HG02623 (cell line): ENCODE measurements around the gene SGCG.
"Not testable (repeated sequence)": the region's sequence is repeated elsewhere in the genome, so short reads cannot be mapped to it uniquely, and the experiment has no call there.

ENCODE experiments used
- ATAC-seq: cut with Tn5 transposase; IDR thresholded peaks from one replicate; pipeline ENCODE4 v1.9.1; 2021; ENCODE audit warnings: moderate library complexity; ENCODE audit not compliant: unreplicated experiment

SGCG gene, protein sequence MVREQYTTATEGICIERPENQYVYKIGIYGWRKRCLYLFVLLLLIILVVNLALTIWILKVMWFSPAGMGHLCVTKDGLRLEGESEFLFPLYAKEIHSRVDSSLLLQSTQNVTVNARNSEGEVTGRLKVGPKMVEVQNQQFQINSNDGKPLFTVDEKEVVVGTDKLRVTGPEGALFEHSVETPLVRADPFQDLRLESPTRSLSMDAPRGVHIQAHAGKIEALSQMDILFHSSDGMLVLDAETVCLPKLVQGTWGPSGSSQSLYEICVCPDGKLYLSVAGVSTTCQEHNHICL

DNA sequence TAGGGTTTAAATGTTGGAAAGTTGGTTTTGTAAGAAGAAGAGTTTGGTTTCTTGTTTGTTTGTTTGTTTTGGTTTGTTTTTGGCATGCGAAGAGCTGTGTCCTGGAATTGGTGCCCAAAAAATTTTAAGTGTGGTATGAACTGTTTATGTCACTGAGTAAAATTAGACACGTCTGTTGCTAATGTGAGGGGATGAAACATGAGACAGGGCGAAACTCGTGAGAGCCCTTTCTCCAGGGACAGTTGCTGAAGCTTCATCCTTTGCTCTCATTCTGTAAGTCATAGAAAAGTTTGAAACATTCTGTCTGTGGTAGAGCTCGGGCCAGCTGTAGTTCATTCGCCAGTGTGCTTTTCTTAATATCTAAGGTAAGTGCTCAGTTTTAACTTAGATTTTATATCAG is at the start of gene SGCG:
SGCG (plus strand) TSS at position 269 of the 400 bp plus-strand sequence. CDS start 22,716 bp downstream, outside the sequence.
- no peak for ATAC-seq

DNA sequence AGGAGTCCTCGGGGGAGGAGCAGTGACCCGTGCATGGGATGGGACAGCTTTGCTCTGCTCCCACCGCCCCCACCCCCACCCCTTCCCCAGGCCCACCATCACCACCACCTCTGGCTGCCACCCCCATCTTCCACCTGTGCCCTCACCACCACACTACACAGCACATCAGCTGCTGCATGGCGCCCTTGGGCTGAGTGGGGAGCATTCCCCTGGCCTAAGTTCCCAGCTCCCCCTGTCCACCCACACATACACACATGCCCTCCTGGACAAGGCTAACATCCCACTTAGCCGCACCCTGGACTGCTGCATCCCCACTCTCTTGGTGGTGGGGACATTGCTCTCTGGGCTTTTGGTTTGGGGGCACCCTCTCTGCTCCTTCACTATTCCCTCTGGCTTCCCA is 46.2 kb upstream of the SGCG start:
- no peak for ATAC-seq

DNA sequence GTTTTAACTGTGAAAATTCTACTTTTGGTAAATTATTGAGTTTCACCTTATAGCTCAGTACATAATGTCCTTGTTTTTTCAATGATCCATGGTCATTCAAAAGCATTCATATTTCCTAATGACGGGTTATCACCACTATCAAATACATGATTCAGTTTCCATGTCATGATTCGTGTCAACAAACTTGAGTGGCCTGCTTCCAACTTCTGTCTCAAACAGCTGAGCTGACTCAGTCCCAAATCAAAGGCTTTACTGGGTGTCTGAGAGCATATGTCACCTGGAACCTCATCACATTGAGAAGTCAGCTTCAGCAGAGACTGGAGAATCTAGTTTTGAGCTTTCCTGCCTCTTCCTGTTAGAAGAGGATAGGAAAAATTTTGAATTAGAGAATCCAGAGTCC is 40.3 kb upstream of the SGCG start:
- no peak for ATAC-seq

DNA sequence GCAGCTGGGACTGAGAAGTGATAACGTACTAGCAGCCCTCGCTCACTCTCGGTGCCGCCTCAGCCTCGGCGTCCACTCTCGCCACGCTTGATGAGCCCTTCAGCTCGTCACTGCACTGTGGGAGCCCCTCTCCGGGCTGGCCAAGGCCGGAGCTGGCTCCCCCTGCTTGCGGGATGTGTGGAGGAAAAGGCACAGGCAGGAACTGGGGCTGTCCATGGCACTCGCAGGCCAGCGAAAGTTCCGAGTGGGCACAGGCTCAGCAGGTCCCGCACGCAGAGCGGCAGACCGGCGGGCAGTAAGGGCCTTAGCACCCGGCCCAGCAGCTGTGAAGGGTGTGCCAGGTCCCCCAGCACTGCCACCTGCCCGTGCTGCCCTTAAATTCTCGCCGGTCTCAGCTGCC is 38.8 kb upstream of the SGCG start:
- ATAC-seq: no peak

DNA sequence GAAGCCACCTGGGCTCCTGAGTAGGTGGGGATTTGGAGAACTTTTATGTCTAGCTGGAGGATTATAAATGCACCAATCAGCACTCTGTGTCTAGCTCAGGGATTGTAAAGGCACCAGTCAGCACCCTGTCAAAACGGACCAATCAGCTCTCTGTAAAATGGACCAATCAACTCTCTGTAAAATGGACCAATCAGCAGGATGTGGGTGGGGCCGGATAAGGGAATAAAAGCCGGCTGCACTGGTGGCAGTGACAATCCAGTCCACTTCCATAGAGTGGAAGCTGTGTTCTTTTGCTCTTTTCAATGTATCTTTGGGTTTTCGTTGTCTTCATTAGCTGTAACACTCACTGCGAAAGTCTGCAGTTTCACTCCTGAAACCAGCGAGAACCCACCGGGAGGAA is 38.2 kb upstream of the SGCG start:
- not testable (repeated sequence) for ATAC-seq

DNA sequence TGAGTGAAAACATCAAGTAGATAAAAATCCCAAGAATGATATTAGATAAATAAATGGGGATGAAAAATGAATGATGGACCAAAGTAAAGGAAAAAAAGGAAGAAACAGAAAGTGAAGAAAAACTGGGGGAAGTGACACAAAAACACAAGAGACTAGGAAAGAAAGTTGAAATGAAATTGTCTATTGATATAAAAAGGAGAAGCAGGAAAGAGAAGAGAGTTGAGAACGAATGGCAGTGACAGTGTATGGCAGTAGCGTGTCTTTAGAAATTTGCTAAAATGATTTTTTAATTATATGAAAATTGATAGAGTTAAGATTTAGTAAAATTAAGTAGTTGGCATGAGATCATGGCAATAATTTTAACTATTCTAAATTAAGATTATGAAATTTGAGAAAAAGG is 36.3 kb upstream of the SGCG start:
- no peak for ATAC-seq

DNA sequence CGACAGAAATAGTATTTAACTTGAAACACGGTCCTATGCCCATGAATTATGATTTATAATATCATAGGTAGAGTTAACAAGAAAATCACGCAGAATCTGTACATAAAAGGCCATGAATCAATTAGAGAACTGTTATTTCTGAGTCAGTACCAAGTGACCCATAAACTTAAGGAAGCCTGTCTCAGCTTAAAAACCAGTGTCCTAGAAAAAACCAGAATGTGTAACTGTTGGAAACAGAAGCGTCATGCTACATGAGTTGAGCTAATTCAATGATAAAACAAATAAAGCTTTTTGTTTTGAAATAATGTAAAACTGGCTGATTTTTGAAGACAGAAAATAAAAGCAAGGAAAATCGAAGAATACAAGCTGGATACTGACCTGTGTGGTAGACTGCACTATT is 34.8 kb upstream of the SGCG start:
- no peak for ATAC-seq

DNA sequence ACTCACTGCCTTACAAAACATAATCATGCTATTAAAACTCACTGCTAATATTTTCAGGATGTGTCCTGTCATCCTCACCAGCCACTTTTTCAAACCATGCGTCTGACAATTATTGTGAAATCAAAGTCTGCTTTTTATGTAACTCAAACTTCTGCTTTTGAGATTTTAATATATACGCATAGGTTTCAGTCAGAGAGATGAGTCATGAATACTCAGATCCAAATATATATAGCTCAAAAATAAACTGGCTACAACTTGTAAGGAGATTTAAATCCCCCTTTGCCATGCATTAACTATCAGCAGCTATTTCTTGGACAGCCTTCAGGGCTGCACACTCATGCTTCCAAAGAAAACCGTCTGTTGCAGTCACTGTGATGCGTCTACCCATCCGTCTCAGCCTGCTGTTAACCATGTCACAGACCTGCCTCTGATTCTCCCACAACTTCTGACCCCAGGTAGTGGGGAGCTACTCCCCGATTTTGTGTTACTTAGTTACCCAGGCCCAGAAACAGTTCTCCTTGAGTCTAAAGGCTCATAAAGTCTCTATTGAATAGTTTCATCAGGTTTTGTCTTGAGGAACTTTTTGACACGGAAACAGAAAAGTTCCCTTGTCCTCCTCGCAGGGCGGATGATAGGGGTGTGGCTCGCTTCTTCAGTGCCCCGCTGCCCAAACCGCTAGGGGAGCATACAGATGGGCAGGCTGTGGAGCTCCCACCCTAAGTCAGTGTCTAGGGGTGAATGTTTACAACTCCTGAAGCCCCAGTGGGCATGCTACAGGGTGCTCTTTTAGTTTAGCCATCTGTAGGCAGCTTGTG is 33.8 kb upstream of the SGCG start:
- no peak for ATAC-seq

DNA sequence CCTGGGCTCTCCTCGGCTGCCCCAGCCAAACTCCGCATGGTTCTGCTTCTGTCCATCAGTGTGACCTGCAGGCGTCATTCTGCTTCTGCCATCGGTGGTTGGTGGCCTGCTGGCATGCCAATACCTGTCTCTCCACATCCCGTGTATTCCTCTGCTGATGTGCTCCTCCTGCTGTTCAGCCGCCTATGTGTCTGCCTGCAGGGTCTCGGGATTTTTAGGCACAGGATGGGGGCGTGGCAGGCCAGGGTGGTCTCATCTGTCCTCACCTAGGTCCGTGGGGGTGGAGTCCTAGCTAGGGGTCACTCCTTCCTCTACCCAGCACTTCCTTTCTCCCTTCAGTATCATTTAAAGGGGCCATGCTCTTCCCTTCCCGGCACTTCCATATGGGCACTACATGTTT is 33.0 kb upstream of the SGCG start:
- ATAC-seq: no peak

DNA sequence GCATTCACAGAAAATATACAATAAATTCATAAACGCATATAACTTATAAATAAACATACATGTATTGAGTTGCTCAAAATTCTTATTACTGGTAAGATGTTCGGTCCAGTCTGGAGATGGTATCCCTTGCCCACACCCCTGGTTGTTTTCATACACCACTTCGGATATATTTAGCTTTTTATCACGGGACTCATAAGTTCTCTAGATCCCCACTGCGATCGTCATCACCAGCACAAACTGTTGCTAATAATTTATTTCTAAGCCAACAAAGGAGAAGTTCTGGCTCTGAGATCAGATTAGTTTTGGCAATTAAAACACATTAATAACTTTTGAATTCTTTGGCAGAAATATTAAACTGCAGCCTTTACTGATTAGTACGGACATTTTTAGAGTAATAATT is 23.0 kb upstream of the SGCG start:
- ATAC-seq: no peak

DNA sequence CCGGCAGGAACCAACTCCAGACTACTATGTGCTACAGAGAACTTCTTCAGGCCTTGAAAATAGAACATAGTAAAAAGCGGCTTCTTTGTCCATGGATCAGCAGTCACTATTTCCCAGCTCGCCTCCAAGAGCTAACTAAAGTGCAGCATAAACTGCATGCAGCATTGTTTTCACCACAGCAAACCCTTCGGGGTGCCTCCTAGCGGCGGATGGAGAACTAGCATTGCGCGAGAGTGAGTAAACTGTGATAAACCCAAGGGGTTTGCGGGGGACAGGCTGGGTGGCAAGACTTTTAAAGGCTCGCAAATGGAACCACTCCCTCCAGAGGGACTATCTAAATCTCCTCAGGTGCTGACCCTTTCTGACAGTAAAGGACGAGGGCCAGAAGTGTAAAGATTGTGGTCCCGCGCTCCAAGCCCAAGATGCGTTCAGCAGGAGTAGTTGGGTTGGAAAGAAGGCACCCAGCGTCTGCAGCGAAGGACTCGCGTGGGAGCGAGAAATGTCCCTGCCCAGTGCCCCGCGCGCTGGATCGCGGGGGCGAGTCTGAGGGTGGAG is 21.5 kb upstream of the SGCG start:
- ATAC-seq: no peak

DNA sequence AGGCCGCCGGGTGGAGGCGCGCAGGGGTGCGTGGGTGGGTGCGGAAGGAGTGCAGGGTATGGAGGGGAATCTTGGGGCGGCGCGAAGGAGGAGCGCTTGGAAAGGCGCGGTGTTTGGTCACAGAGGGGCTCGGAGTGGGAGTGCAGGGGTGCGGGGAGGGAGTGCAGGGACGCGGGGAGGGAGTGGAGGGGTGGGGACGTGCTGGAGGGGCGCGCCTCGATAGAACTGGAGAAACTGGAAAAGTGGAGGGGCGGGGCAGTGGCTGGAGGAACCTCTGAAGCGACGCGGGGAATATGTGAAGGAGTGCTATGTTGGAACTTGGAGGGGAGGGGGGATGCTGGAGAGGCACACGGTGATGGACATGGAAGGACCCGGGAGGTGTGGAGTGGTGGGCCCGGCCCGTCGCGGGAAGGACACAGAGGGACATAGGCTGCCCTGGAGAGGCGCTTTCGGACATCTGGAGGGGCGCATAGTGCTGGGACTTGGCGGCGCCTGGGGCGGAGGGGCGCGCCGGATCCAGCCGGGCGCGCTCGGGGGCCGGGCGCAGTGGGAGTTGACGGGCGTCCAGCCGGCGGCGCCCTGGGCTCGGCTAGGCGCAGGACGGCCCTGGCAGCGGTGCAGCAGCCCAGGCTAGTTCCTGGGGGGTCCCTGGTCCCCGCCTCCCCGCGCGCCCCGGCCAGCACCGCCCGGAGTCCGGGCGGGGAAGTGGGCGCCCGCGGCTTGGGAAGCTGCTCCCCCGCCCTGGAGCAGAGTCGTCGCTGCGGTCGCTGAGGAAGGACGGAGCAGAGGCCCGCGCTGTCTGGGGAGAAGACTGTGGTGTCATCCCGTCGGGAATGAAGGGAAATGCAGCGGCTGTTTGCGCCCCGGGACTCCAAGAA is 20.8 kb upstream of the SGCG start:
- ATAC-seq: no peak

DNA sequence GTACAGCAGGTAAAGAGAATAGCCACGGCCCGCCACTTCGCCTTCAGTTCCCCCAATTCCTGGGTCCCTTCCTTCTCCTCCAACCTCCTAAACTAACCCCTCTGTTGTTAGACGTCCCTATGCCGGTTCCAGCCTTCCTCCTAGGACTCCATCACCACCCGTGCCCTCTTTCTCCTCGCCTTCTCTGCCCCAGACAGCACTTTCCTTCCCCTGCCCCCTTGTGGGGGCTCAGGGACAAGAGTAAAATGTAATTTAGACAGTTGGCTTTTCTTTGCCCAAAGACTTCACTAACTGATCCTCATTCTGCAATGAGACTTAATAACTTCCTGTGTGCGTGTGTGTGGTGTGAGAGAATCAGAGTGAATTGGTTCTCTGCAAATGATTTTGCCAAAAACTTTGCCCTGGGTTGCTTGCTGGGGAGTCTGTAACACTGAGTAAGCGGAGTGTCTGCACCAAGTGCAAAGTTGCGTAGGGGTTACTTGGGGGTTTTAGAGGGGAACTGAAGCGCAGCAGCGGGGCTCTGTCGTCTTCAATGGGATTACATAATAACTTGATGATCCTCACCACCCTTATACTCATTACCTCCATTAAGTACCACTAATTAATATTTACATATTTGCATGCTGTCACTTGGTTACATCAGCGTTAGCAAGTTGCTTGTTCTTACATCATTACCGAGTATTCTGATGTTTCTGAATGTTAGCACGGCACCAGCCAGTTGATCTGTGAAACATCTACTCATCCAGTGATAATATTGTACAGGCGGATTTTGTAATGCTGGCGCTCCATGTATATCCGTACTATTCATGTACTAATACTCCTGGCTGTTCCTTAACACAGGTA is 19.9 kb upstream of the SGCG start:
- no peak for ATAC-seq

DNA sequence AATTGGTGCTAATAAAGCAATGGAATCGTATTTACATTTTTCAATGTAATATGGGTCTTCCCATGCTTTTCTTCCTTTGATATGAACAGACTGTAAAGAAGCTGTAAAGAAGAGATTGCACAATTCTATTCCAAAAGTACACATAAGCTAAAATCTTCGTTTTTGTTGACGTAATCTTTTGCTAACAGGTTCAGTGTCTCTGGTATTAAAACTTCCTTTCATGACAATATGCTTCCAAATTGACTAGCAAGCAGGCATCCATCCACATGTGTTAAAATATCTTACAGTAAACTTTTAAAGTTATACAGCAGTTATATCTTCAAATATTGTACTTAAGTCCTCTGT is 19.3 kb upstream of the SGCG start:
- ATAC-seq: no peak

DNA sequence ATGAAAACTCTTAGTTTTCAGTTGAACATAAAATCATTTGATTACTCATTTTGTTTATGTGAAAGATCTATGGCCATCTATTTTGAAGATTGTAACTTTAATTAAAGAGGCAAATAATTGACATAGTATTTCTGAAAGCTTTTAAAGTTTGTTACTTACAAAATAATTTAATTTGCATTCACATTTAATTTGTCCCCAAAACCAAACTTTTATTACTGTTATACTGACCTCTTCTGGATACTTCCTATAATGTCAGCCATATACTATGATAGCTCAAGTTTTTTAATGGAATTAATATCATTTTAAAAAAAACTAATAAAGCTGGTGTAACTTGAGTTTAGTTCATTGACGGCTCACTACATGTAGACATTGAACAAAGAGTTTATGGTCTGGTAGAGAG is 4.9 kb upstream of the SGCG start:
- ATAC-seq: no peak

DNA sequence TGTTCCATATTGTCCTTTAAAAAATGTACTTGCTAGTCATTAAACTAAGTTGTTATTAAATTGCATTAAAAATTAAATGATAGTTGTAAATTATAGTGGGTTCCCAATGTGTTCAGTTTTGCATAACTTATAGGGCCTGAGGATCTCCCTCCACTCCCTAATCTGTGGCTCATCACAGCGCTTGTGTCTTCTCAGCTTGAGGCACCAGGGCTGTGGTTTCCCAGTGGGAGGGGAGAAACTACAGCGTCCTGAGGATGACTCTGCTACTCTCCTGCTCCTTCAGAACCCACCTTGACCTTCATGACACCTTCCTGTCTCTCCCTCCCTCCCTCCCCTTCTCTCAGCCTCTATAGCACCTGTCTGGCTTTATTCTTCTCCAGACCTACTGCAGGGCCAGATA is 1.4 kb downstream of the SGCG start:
- no peak for ATAC-seq

DNA sequence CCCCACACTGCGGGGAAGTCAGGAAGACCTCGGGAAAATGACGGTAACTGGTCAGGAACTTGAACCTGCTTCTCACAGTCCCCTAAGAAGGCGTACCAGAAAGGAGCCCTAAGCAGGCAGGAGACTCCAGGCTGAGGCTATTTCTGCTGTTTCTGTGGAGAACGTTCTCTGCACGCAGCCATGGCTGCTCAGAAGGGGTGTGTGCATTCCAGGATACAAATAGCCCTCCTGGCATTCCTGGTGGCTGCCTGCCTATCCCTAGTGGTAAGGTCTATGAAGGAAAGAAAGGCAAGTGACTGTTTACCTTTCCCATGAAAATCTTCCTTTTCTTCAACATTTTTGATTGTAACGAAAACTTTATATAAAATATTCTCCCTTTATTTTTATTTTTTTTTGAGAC is 2.5 kb downstream of the SGCG start:
- ATAC-seq: no peak

DNA sequence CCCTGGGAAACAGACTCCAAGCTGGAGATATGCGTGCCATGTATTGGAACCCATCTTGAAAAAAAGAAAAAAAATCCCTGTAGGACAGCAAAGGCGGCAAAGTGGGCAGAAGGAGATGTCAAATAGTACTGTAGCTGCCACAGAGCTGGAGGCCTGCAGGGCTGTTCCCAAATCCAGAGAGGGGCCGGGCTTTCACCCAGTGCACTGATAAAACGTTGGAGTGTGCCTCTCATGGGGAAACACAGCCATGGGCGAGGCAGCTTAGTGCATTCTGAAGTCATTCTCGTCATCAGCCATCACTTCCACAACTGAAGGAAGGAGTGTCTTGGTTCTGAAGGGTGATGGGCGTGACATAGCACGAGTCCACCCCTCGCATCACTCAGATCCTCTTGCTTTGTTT is 4.8 kb downstream of the SGCG start:
- no peak for ATAC-seq

DNA sequence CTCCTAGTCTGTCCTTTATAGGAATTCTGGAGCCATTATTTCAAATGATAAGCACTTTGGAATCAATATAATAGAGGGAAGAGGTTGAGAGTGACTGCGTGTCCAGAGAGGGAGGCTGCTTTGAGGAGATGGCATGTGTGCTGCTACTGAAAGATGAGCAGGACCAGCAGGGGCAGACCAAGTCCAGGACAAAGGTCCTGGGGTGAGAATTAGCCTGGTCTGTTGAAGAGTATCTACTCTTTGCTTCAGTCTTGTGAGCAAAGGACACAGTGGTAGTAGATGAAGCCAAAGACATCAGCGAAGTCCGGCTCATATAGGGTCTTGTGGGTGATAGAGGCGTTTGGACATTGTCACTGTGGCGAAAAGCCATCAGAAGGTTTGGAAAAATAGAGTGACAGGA is 21.1 kb downstream of the SGCG start:
- no peak for ATAC-seq

DNA sequence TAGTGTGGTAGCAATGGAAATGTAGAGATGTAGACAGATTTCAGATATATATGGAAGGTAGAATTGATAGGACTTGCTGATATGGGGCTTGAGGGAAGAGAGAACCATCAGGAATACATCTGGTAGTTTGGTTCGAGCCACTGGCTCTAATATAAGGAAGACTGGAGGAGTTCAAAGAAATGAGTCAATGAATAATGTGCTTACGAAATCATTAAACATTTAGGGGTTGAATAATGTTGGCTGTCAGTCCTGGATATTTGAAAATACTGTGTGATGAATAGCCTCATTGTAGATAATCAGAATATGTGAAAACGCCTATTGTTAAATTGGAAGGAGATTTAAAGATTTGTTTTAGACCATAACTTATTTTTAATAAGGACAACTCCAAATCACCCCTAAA is 21.6 kb downstream of the SGCG start:
- ATAC-seq: no peak

DNA sequence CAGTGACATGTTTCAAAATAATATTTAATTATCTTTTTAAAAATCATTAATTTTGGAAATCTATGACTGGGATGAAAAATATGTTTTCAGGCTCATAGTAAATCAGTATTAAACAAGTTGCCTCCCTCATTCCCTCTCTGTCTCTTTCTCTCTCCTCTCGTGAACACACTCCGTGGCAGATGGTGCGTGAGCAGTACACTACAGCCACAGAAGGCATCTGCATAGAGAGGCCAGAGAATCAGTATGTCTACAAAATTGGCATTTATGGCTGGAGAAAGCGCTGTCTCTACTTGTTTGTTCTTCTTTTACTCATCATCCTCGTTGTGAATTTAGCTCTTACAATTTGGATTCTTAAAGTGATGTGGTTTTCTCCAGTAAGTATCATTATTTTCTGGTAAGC is 22.7 kb downstream of the SGCG start:
- no peak for ATAC-seq
